K562 (cell line): ENCODE results near the gene SLC16A14. TPM values are rescaled to one million over a fixed set of nuclear protein-coding genes. Genes with fewer than 3 reads are reported as not detected.

Experiments used
- ATAC-seq: fragments of 200-7000 bp; cut with Tn5 transposase; 3 replicates; pipeline ENCODE4 v1.9.1; 2020; ENCODE audit warnings: moderate library complexity
- BruUV-seq: library from RNA; stranded (reverse); fragments of 400-500 nt; replicated peaks from 2 replicates; lab custom pipeline; 2021; lab: Mats Ljungman, UMichigan
- CTCF ChIA-PET: fragments of 300-600 bp; formaldehyde crosslinking; extraction: SDS; loops from one replicate; lab custom pipeline; 2021; ENCODE audit warnings: low intra/inter-chr PET ratio; lab: Yijun Ruan, JAX
- POLR2A ChIA-PET: fragments of 300-600, 350-650 bp; sonication (Branson Sonifier 250); formaldehyde crosslinking; extraction: SDS; loops from one replicate; lab custom pipeline; 2021; ENCODE audit warnings: antibody characterized with exemption, inconsistent platforms; lab: Yijun Ruan, JAX
- DNase-seq, 4 experiments: peaks; one replicate each; pipeline versions ENCODE4 v3.0.0 to v3.0.0-alpha.2; 2011 to 2018; ENCODE audit warnings: low spot score in 3 of 4, mixed read lengths in 3 of 4; ENCODE audit errors: extremely low read depth in 1 of 4
- FAIRE-seq: peaks from 2 replicates; lab custom pipeline; 2011; peaks lifted over from hg19 to GRCh38; lab: Jason Lieb, UNC
- H2AFZ ChIP-seq: 2 replicates; pipeline ENCODE4 v1.6.0; 2011; ENCODE audit warnings: low read depth, low read length, control low read depth, inconsistent platforms
- H3K27ac ChIP-seq: fragments of 200-600 bp; 3 replicates; pipeline ENCODE4 v1.8.0; 2011; ENCODE audit warnings: low read depth, mild to moderate bottlenecking, control low read depth, inconsistent platforms, low read length, moderate library complexity, mixed read lengths; ENCODE audit errors: extremely low read depth
- H3K27me3 ChIP-seq, 2 experiments: fragments of 300-600 bp in 1 of 2; 2 replicates in 1 of 2; 3 replicates in 1 of 2; pipeline versions ENCODE4 v1.6.0 to v1.8.0; 2011; ENCODE audit warnings: inconsistent platforms in 2 of 2, low read length in 2 of 2, mild to moderate bottlenecking in 1 of 2, mixed read lengths in 1 of 2, moderate library complexity in 1 of 2; ENCODE audit not compliant: control insufficient read depth in 2 of 2, insufficient read depth in 2 of 2
- H3K36me3 ChIP-seq: fragments of 300-600 bp; 3 replicates; pipeline ENCODE4 v1.8.0; 2011; ENCODE audit warnings: mild to moderate bottlenecking, low read length, inconsistent platforms; ENCODE audit not compliant: control insufficient read depth, insufficient read depth
- H3K4me1 ChIP-seq, 2 experiments: fragments of 200-600 bp in 1 of 2; replicated peaks in 1 of 2; 2 replicates in 1 of 2; 3 replicates in 1 of 2; pipeline versions ENCODE4 v1.5.1 to v1.8.0; 2011; ENCODE audit warnings: inconsistent platforms in 2 of 2, low read length in 2 of 2, mild to moderate bottlenecking in 1 of 2, mixed read lengths in 1 of 2, moderate library complexity in 1 of 2; ENCODE audit not compliant: control insufficient read depth in 2 of 2, insufficient read depth in 2 of 2
- H3K4me2 ChIP-seq: 2 replicates; pipeline ENCODE4 v1.6.1; 2011; ENCODE audit warnings: low read length, control low read depth, inconsistent platforms, mixed read lengths; ENCODE audit not compliant: insufficient read depth
- H3K4me3 ChIP-seq: fragments of 200-600 bp; sonication (generic), shearing (Covaris generic); 2 replicates; pipeline ENCODE4 v1.5.1; 2016; ENCODE audit warnings: control low read depth, inconsistent platforms
- H3K79me2 ChIP-seq: fragments of 200-600 bp; 3 replicates; pipeline ENCODE4 v1.8.0; 2011; ENCODE audit warnings: low read length, inconsistent platforms; ENCODE audit not compliant: control insufficient read depth, insufficient read depth
- H3K9ac ChIP-seq, 2 experiments: 2 replicates each; pipeline versions ENCODE4 v1.6.0 to v1.6.1; 2011; ENCODE audit warnings: low read depth in 2 of 2, low read length in 2 of 2, control low read depth in 1 of 2, inconsistent platforms in 1 of 2, mild to moderate bottlenecking in 1 of 2, mixed read lengths in 1 of 2; ENCODE audit not compliant: insufficient read depth in 1 of 2
- H3K9me1 ChIP-seq: one replicate; pipeline ENCODE4 v1.6.0; 2011; ENCODE audit warnings: inconsistent platforms, mild to moderate bottlenecking, low read length, moderate library complexity; ENCODE audit not compliant: control insufficient read depth, insufficient read depth
- H3K9me3 ChIP-seq: replicated peaks from 2 replicates; pipeline ENCODE4 v1.5.1; 2011; ENCODE audit warnings: low read depth, low read length, inconsistent platforms; ENCODE audit not compliant: control insufficient read depth, insufficient read depth
- H4K20me1 ChIP-seq: replicated peaks from 2 replicates; pipeline ENCODE4 v1.6.1; 2011; ENCODE audit warnings: low read length, inconsistent platforms, mixed read lengths; ENCODE audit not compliant: control insufficient read depth, insufficient read depth
- ARID2 ChIP-seq: fragments of 450-650 bp; IDR thresholded peaks from 2 replicates; pipeline ENCODE4 v1.6.1; 2017; ENCODE audit warnings: antibody characterized with exemption, mild to moderate bottlenecking
- CBFB ChIP-seq: sonication (generic); formaldehyde crosslinking; IDR thresholded peaks from 2 replicates; pipeline ENCODE4 v1.4.0; 2020; ENCODE audit warnings: mild to moderate bottlenecking, missing genetic modification reagents
- MTF1 ChIP-seq: fragments of 250-450 bp; sonication (Bioruptor Pico); IDR thresholded peaks from 2 replicates; pipeline ENCODE4 v1.9.0; 2021; ENCODE audit warnings: moderate library complexity, mild to moderate bottlenecking, inconsistent platforms, borderline replicate concordance
- MYBL2 ChIP-seq, 2 experiments: fragments of 450-650 bp in 1 of 2; sonication (generic) in 1 of 2; formaldehyde crosslinking in 1 of 2; IDR thresholded peaks; 2 replicates each; pipeline versions ENCODE4 v1.6.1 to v1.8.1; 2017 to 2022; ENCODE audit warnings: borderline replicate concordance in 1 of 2, inconsistent platforms in 1 of 2, low read depth in 1 of 2, mild to moderate bottlenecking in 1 of 2, missing genetic modification reagents in 1 of 2, moderate library complexity in 1 of 2
- PTRF ChIP-seq: fragments of 450-650 bp; IDR thresholded peaks from 2 replicates; pipeline ENCODE4 v1.6.1; 2016; ENCODE audit warnings: mild to moderate bottlenecking, missing genetic modification characterization, missing compliant biosample characterization
- SMARCA4 ChIP-seq: fragments of 450-650 bp; IDR thresholded peaks from 2 replicates; pipeline ENCODE4 v1.6.1; 2016
- SPI1 ChIP-seq: IDR thresholded peaks from 2 replicates; pipeline ENCODE4 v1.6.1; 2011; ENCODE audit warnings: low read depth, low read length, control low read depth, borderline replicate concordance
- SUPT5H ChIP-seq: fragments of 450-650 bp; IDR thresholded peaks from 2 replicates; pipeline ENCODE4 v1.6.1; 2016
- TCF15 ChIP-seq: fragments of 250-450 bp; sonication (Bioruptor Pico); IDR thresholded peaks from 2 replicates; pipeline ENCODE4 v1.8.0; 2022; ENCODE audit warnings: moderate library complexity, mild to moderate bottlenecking, inconsistent platforms
- TGIF2 ChIP-seq: sonication (generic); formaldehyde crosslinking; IDR thresholded peaks from 2 replicates; pipeline ENCODE4 v1.8.1; 2022; ENCODE audit warnings: mild to moderate bottlenecking, missing genetic modification reagents, moderate library complexity
- WGBS: fragments of 100-300 bp; shearing (Covaris generic); methylation state at CpG from one replicate; pipeline ENCODE4 v1.1.6; 2016; ENCODE audit warnings: low coverage, mixed read lengths; ENCODE audit not compliant: insufficient coverage; ENCODE audit errors: missing lambda C conversion rate; 5-methylcytosine and 5-hydroxymethylcytosine counted together
- in situ Hi-C: fragments of 300-500 bp; cut with MboI; formaldehyde crosslinking; loops from 4 replicates; pipeline ENCODE4 v1.15.0; 2018; ENCODE audit warnings: inconsistent platforms, mixed read lengths
- intact Hi-C: fragments of 100-400 bp; cut with micrococcal nuclease; formaldehyde crosslinking; loops from 2 replicates; pipeline ENCODE4 v1.14.2; 2022
- polyA plus RNA-seq, 8 experiments: library from polyadenylated mRNA; depleted of rRNA in 4 of 8; stranded (reverse) in 5 of 8; unstranded in 3 of 8; fragments of >200 nt; fragmentation: Nextera tagmentation in 2 of 8; fragmentation: Illumina TruSeq in 1 of 8; extraction: Ambion mirVana in 2 of 8; extraction: Trizol in 1 of 8; gene quantifications; 2 replicates each; pipeline versions ENCODE4 v1.2.1 to v1.2.3, GENCODE V29; 2011 to 2014; ENCODE audit warnings: inconsistent platforms in 1 of 8, missing spikeins in 1 of 8
- total RNA-seq, 7 experiments: library from RNA; depleted of rRNA in 6 of 7; stranded (reverse); fragments of >200 nt in 6 of 7; fragmentation: Illumina TruSeq in 2 of 7; extraction: Trizol in 2 of 7; gene quantifications; 2 replicates each; pipeline versions ENCODE4 v1.2.1 to v1.2.3, GENCODE V29; 2011 to 2021; ENCODE audit warnings: low replicate concordance in 1 of 7
- TF ChIP-seq, protein P1 (sequence below): sonication (generic); formaldehyde crosslinking; IDR thresholded peaks from 2 replicates; pipeline ENCODE4 v1.8.0; 2022; ENCODE audit warnings: mild to moderate bottlenecking, missing genetic modification reagents
- TF ChIP-seq, protein P2 (sequence below): conservative IDR thresholded peaks from 2 replicates; pipeline ENCODE4 v1.6.1; 2011; ENCODE audit warnings: low read depth, mild to moderate bottlenecking, low read length; ENCODE audit not compliant: control insufficient read depth

The SLC16A14 gene
- total and polyA plus RNA-seq, 9 of the 15 experiments (the other 6 are each of a cell fraction or from before 2014, with no cell fraction given), result not detected

GRCh38 chr2:230011617-230012016, 57.1 kb downstream of the SLC16A14 start:
- no TSS peak for BruUV-seq
- in situ Hi-C loops, result loop anchor here (25.0 kb wide), 1 partner anchor 801 kb away; no protein-coding TSS in a partner anchor
- H3K27ac ChIP-seq, result no peak overlapping the region
- no peak overlapping the region for H2AFZ ChIP-seq
- ChIA-PET POLR2A (interaction anchor here (0.6 to 1.3 kb wide), 3 partner anchors 33 to 204 kb away, joined by 3 to 4 read pairs (median 3); partner anchors contain the start of gene TRIP12), CTCF (no interaction called here)
- H3K79me2 ChIP-seq, result no peaks in the 10 kb centered on the region
- no peaks in the 10 kb centered on the region for H3K9me3 ChIP-seq
- H3K27me3 ChIP-seq, result no peaks in the 10 kb centered on the region
- ATAC-seq (no peak), DNase-seq (no peak), FAIRE-seq (no peak)
- H3K4me3 ChIP-seq, result no peak overlapping the region
- no peaks in the 10 kb centered on the region for H3K36me3 ChIP-seq
- H3K9ac ChIP-seq, result no peak overlapping the region
- intact Hi-C loops, result loop anchor here (5.0 kb wide), 1 partner anchor 591 kb away; no protein-coding TSS in a partner anchor
- no CpG with 5 or more reads among the region's 1 CpG for WGBS
- peaks cover 0 to 32% of the 10 kb centered on the region in 2 experiments; a peak in 3 of 5 replicates for H3K4me1 ChIP-seq
- H3K9me1 ChIP-seq, result no peaks in the 10 kb centered on the region
- H4K20me1 ChIP-seq, result no peaks in the 10 kb centered on the region
- no peak overlapping the region for H3K4me2 ChIP-seq
- TF ChIP-seq MTF1 (no peak), CBFB (CRISPR knock-in tag) (no peak), SPI1 (no peak), SMARCA4 (no peak), TGIF2 (CRISPR knock-in tag) (no peak), MYBL2 (IDR thresholded peaks at IDR 0.05; ENCODE audit: low read depth) (no peak), MYBL2 (CRISPR knock-in tag; IDR thresholded peaks at IDR 0.05; ENCODE audit: borderline replicate concordance) (no peak), SUPT5H (no peak), PTRF (tag) (no peak), TCF15 (CRISPR knock-in tag) (no peak), ARID2 (no peak)
- TF ChIP-seq, protein P1, sequence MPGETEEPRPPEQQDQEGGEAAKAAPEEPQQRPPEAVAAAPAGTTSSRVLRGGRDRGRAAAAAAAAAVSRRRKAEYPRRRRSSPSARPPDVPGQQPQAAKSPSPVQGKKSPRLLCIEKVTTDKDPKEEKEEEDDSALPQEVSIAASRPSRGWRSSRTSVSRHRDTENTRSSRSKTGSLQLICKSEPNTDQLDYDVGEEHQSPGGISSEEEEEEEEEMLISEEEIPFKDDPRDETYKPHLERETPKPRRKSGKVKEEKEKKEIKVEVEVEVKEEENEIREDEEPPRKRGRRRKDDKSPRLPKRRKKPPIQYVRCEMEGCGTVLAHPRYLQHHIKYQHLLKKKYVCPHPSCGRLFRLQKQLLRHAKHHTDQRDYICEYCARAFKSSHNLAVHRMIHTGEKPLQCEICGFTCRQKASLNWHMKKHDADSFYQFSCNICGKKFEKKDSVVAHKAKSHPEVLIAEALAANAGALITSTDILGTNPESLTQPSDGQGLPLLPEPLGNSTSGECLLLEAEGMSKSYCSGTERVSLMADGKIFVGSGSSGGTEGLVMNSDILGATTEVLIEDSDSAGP (CRISPR knock-in tag), result no peak
- TF ChIP-seq, protein P2, sequence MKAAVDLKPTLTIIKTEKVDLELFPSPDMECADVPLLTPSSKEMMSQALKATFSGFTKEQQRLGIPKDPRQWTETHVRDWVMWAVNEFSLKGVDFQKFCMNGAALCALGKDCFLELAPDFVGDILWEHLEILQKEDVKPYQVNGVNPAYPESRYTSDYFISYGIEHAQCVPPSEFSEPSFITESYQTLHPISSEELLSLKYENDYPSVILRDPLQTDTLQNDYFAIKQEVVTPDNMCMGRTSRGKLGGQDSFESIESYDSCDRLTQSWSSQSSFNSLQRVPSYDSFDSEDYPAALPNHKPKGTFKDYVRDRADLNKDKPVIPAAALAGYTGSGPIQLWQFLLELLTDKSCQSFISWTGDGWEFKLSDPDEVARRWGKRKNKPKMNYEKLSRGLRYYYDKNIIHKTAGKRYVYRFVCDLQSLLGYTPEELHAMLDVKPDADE, result no peak
